K562 (cell line): ENCODE data around the gene SLC25A21. TPM values are rescaled to one million over a fixed set of nuclear protein-coding genes. Genes with fewer than 3 reads are reported as not detected.

ENCODE experiments used
- ATAC-seq: fragments of 200-7000 bp; cut with Tn5 transposase; 3 replicates; pipeline ENCODE4 v1.9.1; 2020; ENCODE audit warnings: moderate library complexity
- BruUV-seq: library from RNA; stranded (reverse); fragments of 400-500 nt; replicated peaks from 2 replicates; lab custom pipeline; 2021; lab: Mats Ljungman, UMichigan
- CTCF ChIA-PET: fragments of 300-600 bp; formaldehyde crosslinking; extraction: SDS; loops from one replicate; lab custom pipeline; 2021; ENCODE audit warnings: low intra/inter-chr PET ratio; lab: Yijun Ruan, JAX
- POLR2A ChIA-PET: fragments of 300-600, 350-650 bp; sonication (Branson Sonifier 250); formaldehyde crosslinking; extraction: SDS; loops from one replicate; lab custom pipeline; 2021; ENCODE audit warnings: antibody characterized with exemption, inconsistent platforms; lab: Yijun Ruan, JAX
- DNase-seq, 4 experiments: peaks; one replicate each; pipeline versions ENCODE4 v3.0.0 to v3.0.0-alpha.2; 2011 to 2018; ENCODE audit warnings: low spot score in 3 of 4, mixed read lengths in 3 of 4; ENCODE audit errors: extremely low read depth in 1 of 4
- FAIRE-seq: peaks from 2 replicates; lab custom pipeline; 2011; peaks lifted over from hg19 to GRCh38; lab: Jason Lieb, UNC
- H2AFZ ChIP-seq: 2 replicates; pipeline ENCODE4 v1.6.0; 2011; ENCODE audit warnings: low read depth, low read length, control low read depth, inconsistent platforms
- H3K27ac ChIP-seq: fragments of 200-600 bp; 3 replicates; pipeline ENCODE4 v1.8.0; 2011; ENCODE audit warnings: low read depth, mild to moderate bottlenecking, control low read depth, inconsistent platforms, low read length, moderate library complexity, mixed read lengths; ENCODE audit errors: extremely low read depth
- H3K27me3 ChIP-seq, 2 experiments: fragments of 300-600 bp in 1 of 2; 2 replicates in 1 of 2; 3 replicates in 1 of 2; pipeline versions ENCODE4 v1.6.0 to v1.8.0; 2011; ENCODE audit warnings: inconsistent platforms in 2 of 2, low read length in 2 of 2, mild to moderate bottlenecking in 1 of 2, mixed read lengths in 1 of 2, moderate library complexity in 1 of 2; ENCODE audit not compliant: control insufficient read depth in 2 of 2, insufficient read depth in 2 of 2
- H3K36me3 ChIP-seq: fragments of 300-600 bp; 3 replicates; pipeline ENCODE4 v1.8.0; 2011; ENCODE audit warnings: mild to moderate bottlenecking, low read length, inconsistent platforms; ENCODE audit not compliant: control insufficient read depth, insufficient read depth
- H3K4me1 ChIP-seq, 2 experiments: fragments of 200-600 bp in 1 of 2; replicated peaks in 1 of 2; 2 replicates in 1 of 2; 3 replicates in 1 of 2; pipeline versions ENCODE4 v1.5.1 to v1.8.0; 2011; ENCODE audit warnings: inconsistent platforms in 2 of 2, low read length in 2 of 2, mild to moderate bottlenecking in 1 of 2, mixed read lengths in 1 of 2, moderate library complexity in 1 of 2; ENCODE audit not compliant: control insufficient read depth in 2 of 2, insufficient read depth in 2 of 2
- H3K4me2 ChIP-seq: 2 replicates; pipeline ENCODE4 v1.6.1; 2011; ENCODE audit warnings: low read length, control low read depth, inconsistent platforms, mixed read lengths; ENCODE audit not compliant: insufficient read depth
- H3K4me3 ChIP-seq: fragments of 200-600 bp; sonication (generic), shearing (Covaris generic); 2 replicates; pipeline ENCODE4 v1.5.1; 2016; ENCODE audit warnings: control low read depth, inconsistent platforms
- H3K79me2 ChIP-seq: fragments of 200-600 bp; 3 replicates; pipeline ENCODE4 v1.8.0; 2011; ENCODE audit warnings: low read length, inconsistent platforms; ENCODE audit not compliant: control insufficient read depth, insufficient read depth
- H3K9ac ChIP-seq, 2 experiments: 2 replicates each; pipeline versions ENCODE4 v1.6.0 to v1.6.1; 2011; ENCODE audit warnings: low read depth in 2 of 2, low read length in 2 of 2, control low read depth in 1 of 2, inconsistent platforms in 1 of 2, mild to moderate bottlenecking in 1 of 2, mixed read lengths in 1 of 2; ENCODE audit not compliant: insufficient read depth in 1 of 2
- H3K9me1 ChIP-seq: one replicate; pipeline ENCODE4 v1.6.0; 2011; ENCODE audit warnings: inconsistent platforms, mild to moderate bottlenecking, low read length, moderate library complexity; ENCODE audit not compliant: control insufficient read depth, insufficient read depth
- H3K9me3 ChIP-seq: replicated peaks from 2 replicates; pipeline ENCODE4 v1.5.1; 2011; ENCODE audit warnings: low read depth, low read length, inconsistent platforms; ENCODE audit not compliant: control insufficient read depth, insufficient read depth
- H4K20me1 ChIP-seq: replicated peaks from 2 replicates; pipeline ENCODE4 v1.6.1; 2011; ENCODE audit warnings: low read length, inconsistent platforms, mixed read lengths; ENCODE audit not compliant: control insufficient read depth, insufficient read depth
- CREB1 ChIP-seq, 2 experiments: sonication (generic) in 1 of 2; formaldehyde crosslinking in 1 of 2; IDR thresholded peaks; 2 replicates each; pipeline versions ENCODE4 v1.6.1 to v1.8.0; 2012 to 2022; ENCODE audit warnings: inconsistent platforms in 1 of 2, mild to moderate bottlenecking in 1 of 2, missing genetic modification reagents in 1 of 2, moderate library complexity in 1 of 2
- PCBP1 ChIP-seq: fragments of 200-400 bp; formaldehyde crosslinking; IDR thresholded peaks from 2 replicates; pipeline ENCODE4 v1.6.1; 2018; ENCODE audit warnings: mild to moderate bottlenecking, low read depth, low read length; ENCODE audit not compliant: poor library complexity, severe bottlenecking
- PML ChIP-seq: IDR thresholded peaks from 2 replicates; pipeline ENCODE4 v1.6.1; 2012; ENCODE audit warnings: low read length, inconsistent platforms
- PYGO2 ChIP-seq: fragments of 450-650 bp; IDR thresholded peaks from 2 replicates; pipeline ENCODE4 v1.6.1; 2016; ENCODE audit warnings: mild to moderate bottlenecking, missing genetic modification characterization, moderate library complexity, missing compliant biosample characterization
- RB1 ChIP-seq: fragments of 450-650 bp; IDR thresholded peaks from 2 replicates; pipeline ENCODE4 v1.6.1; 2017; ENCODE audit warnings: low read depth, mild to moderate bottlenecking
- RFX1 ChIP-seq: fragments of 450-650 bp; IDR thresholded peaks from 2 replicates; pipeline ENCODE4 v1.6.1; 2016; ENCODE audit warnings: mild to moderate bottlenecking, moderate library complexity
- WGBS: fragments of 100-300 bp; shearing (Covaris generic); methylation state at CpG from one replicate; pipeline ENCODE4 v1.1.6; 2016; ENCODE audit warnings: low coverage, mixed read lengths; ENCODE audit not compliant: insufficient coverage; ENCODE audit errors: missing lambda C conversion rate; 5-methylcytosine and 5-hydroxymethylcytosine counted together
- in situ Hi-C: fragments of 300-500 bp; cut with MboI; formaldehyde crosslinking; loops from 4 replicates; pipeline ENCODE4 v1.15.0; 2018; ENCODE audit warnings: inconsistent platforms, mixed read lengths
- intact Hi-C: fragments of 100-400 bp; cut with micrococcal nuclease; formaldehyde crosslinking; loops from 2 replicates; pipeline ENCODE4 v1.14.2; 2022
- polyA plus RNA-seq, 8 experiments: library from polyadenylated mRNA; depleted of rRNA in 4 of 8; stranded (reverse) in 5 of 8; unstranded in 3 of 8; fragments of >200 nt; fragmentation: Nextera tagmentation in 2 of 8; fragmentation: Illumina TruSeq in 1 of 8; extraction: Ambion mirVana in 2 of 8; extraction: Trizol in 1 of 8; gene quantifications; 2 replicates each; pipeline versions ENCODE4 v1.2.1 to v1.2.3, GENCODE V29; 2011 to 2014; ENCODE audit warnings: inconsistent platforms in 1 of 8, missing spikeins in 1 of 8
- total RNA-seq, 7 experiments: library from RNA; depleted of rRNA in 6 of 7; stranded (reverse); fragments of >200 nt in 6 of 7; fragmentation: Illumina TruSeq in 2 of 7; extraction: Trizol in 2 of 7; gene quantifications; 2 replicates each; pipeline versions ENCODE4 v1.2.1 to v1.2.3, GENCODE V29; 2011 to 2021; ENCODE audit warnings: low replicate concordance in 1 of 7
- TF ChIP-seq, protein P1 (sequence below): fragments of 250-450 bp; sonication (Bioruptor Pico); IDR thresholded peaks from 2 replicates; pipeline ENCODE4 v1.5.0; 2021
- TF ChIP-seq, protein P2 (sequence below): fragments of 450-650 bp; IDR thresholded peaks from one replicate; pipeline ENCODE4 v1.6.1; 2018; ENCODE audit warnings: mild to moderate bottlenecking, moderate library complexity; ENCODE audit not compliant: partially characterized antibody

Gene SLC25A21
- total and polyA plus RNA-seq, 9 of the 15 experiments (the other 6 are each of a cell fraction or from before 2014, with no cell fraction given), result 15.2 to 46.7 (median 28.7) TPM

DNA sequence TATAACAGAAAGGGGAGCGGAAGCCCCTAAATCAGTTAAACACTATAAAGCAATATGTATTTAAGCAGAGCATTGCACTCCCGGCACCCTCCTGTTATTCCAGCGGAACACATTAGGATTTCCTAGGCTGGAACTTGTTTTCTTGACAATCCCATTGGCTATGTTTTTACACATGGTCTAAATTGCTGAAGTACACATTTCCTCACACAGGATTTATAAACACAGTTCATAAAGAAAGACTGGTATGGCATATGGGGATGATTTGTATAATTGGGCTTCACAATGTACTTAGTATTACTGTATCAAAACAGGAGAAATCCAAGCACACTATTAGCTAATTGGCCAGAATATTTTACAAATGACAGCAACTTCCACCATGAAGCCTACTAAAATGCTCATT lies 487.5 kb downstream of the SLC25A21 start:
- ChIA-PET POLR2A (no interaction called here), CTCF (no interaction called here)
- Histone ChIP-seq H3K4me1 (no peaks in the 10 kb centered on the region), H3K27ac (no peak overlapping the region), H3K79me2 (no peaks in the 10 kb centered on the region), H4K20me1 (no peaks in the 10 kb centered on the region), H3K4me2 (no peak overlapping the region), H3K27me3 (no peaks in the 10 kb centered on the region), H2AFZ (no peak overlapping the region), H3K36me3 (peaks cover 3% of the 10 kb centered on the region; the same call in 1 of the 3 replicates), H3K9ac (no peak overlapping the region), H3K9me3 (no peaks in the 10 kb centered on the region), H3K9me1 (no peaks in the 10 kb centered on the region), H3K4me3 (no peak overlapping the region)
- TF ChIP-seq RB1 (no peak), CREB1 (IDR thresholded peaks at IDR 0.05) (no peak), CREB1 (CRISPR knock-in tag; IDR thresholded peaks at IDR 0.05) (no peak), PCBP1 (no peak), RFX1 (no peak), PYGO2 (tag) (no peak), PML (no peak)
- TF ChIP-seq, protein P1, sequence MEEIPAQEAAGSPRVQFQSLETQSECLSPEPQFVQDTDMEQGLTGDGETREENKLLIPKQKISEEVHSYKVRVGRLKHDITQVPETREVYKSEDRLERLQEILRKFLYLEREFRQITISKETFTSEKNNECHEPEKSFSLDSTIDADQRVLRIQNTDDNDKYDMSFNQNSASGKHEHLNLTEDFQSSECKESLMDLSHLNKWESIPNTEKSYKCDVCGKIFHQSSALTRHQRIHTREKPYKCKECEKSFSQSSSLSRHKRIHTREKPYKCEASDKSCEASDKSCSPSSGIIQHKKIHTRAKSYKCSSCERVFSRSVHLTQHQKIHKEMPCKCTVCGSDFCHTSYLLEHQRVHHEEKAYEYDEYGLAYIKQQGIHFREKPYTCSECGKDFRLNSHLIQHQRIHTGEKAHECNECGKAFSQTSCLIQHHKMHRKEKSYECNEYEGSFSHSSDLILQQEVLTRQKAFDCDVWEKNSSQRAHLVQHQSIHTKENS (CRISPR knock-in tag), result no peak
- TF ChIP-seq, protein P2, sequence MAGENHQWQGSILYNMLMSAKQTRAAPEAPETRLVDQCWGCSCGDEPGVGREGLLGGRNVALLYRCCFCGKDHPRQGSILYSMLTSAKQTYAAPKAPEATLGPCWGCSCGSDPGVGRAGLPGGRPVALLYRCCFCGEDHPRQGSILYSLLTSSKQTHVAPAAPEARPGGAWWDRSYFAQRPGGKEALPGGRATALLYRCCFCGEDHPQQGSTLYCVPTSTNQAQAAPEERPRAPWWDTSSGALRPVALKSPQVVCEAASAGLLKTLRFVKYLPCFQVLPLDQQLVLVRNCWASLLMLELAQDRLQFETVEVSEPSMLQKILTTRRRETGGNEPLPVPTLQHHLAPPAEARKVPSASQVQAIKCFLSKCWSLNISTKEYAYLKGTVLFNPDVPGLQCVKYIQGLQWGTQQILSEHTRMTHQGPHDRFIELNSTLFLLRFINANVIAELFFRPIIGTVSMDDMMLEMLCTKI, result no peak
- in situ Hi-C loops, result no loop called here
- no TSS peak for BruUV-seq
- no peak for ATAC-seq
- no peak for FAIRE-seq
- WGBS, result 94% methylated on average over 2 of the region's 3 CpGs
- intact Hi-C loops, result no loop called here
- no peak for DNase-seq
